Stimulated activated CD4-positive, alpha-beta T cell treated with anti-CD3 and anti-CD28 coated beads, Interleukin-1b, Interleukin-23, amount 100 ng/mL, for 48 hours (primary cell): Measurements from ENCODE around the gene TTC27.

Source experiments
- DNase-seq: peaks from one replicate; pipeline ENCODE4 v3.0.0-alpha.2; 2020

Gene TTC27

DNA sequence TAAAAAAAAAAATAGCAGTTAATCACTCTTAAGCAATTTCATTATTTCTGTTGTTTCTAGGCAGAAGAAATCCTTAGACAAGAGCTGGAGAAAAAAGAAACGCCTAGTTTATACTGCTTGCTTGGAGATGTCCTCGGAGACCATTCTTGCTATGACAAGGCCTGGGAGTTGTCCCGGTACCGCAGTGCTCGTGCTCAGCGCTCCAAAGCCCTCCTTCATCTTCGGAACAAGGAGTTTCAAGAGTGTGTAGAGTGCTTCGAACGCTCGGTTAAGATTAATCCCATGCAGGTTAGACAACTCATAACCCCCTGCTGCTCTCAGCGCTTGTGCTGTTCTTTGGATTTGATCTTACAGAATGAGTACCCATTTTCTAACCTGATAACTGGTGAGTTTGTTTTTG, 130.4 kb downstream of the TTC27 start:
- no peak for DNase-seq

- no peak for DNase-seq
Measured at GRCh38 chr2:32760628-32761027, 132.8 kb downstream of the TTC27 start.

DNA sequence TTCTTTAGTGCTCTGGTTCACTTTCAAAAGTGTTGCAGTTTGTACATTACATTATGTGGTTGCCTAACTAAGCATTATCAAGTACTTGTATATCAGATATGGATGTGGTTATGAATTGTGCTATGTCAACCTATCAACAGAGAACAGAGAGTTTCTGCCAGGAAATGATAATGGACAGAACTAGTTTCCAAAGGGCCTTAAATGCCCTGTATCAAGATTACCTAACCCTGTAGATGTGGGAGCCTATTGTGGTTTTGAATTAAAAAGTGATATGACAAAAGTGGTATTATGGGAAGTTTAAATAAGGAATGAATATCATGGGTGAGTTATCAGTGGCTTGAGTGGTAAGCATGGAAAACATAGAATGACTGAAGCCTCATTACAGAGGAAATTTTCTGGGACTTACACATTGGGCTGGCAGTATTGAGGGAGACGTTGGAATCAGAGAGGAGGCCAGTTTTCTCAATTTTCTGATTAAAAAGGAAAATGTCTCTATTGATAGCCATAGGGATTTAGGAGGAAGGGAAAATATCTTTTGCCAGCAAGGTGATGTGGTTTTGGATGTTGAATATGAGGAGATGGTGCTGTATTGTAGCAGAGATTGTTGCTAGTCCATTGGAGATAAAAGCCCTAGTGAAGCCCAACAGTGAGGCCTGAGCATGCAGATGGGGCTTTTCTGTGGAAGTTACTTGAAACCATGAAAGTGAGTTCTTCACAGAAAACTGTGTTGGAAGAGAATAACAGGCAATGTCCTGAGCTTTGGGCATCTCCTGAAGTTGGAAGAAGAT, 140.7 kb downstream of the TTC27 start:
- no peak for DNase-seq

DNA sequence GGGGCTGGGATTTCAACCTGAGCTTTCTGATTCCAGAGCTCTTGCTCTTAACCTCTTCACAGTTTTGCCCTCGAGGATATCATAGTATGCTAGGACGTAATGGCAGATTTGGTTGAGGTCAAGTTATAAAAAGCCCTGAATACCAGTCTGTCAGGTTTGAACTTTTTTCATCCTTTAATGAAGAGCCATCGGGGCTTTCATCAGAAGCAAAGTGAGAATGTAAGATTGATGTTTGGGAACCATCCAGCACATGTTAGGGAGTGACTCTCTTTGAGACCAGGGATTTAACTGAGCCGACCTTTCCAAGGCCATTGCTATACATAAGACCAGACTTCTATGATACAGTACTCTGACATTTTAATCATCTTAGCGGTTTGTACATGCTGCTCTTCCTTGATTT, 142.5 kb downstream of the TTC27 start:
- DNase-seq = no peak

- DNase-seq = no peak
Measured at GRCh38 chr2:32772638-32773447, 145.0 kb downstream of the TTC27 start.

GRCh38 chr2:32773448-32773808, 145.6 kb downstream of the TTC27 start:
- no peak for DNase-seq

DNA sequence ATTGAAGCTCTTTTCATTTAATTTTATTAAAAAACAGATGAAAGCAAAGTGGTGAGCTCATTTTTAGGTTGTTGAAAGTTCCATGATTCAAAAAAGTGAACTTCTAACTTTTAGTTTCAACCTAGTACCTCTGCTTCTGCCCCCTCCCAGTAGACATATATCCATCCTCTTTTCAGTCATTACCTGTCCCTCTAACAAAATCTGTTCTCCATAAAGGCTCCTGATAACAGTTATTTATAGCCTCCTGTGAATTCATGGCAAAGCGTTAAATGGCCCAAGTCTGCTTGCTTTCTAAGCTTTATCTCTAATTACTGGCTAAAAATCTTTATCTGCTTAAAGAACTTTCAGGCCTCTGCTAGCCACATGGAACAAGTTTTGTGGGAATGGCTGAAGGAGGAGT, 148.1 kb downstream of the TTC27 start:
- DNase-seq = no peak

DNA sequence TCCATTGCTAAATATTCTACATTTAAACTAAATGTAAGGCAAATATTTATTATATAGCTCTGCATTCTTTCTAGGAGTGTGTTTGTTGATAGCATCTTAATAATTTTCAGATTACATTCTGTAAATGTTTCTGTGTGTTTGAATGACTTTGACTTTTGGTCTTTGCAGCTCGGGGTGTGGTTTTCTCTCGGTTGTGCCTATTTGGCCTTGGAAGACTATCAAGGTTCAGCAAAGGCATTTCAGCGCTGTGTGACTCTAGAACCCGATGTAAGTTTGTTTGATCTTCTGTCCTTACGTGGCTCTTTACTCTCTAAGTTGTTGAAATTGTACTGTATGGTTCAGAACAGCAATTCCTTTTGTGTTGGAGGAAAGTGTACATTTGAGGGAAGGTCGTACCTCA, 149.9 kb downstream of the TTC27 start:
- DNase-seq = no peak

GRCh38 chr2:32780961-32781360, 153.1 kb downstream of the TTC27 start:
- DNase-seq = no peak

- no peak for DNase-seq
Measured at GRCh38 chr2:32783469-32783868, 155.6 kb downstream of the TTC27 start.

- no peak for DNase-seq
Measured at GRCh38 chr2:32783933-32784332, 156.1 kb downstream of the TTC27 start.

DNA sequence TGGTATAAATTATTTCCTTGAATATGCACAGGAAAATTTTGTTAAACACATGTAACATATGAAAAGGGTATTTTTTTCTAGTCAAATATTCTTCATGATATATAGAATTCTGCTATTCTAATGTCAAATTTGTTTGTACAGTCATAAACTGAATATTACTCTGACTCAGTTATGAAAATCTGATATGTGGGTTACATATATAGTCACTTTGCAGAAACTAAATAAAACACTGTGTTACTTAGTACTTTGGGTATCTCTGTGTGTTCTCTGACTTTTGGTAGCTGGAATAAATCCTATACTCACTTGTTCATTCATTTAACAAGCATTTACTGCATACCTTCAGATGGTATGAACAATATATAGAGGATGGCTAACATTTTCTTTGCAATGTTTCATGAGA, 159.4 kb downstream of the TTC27 start:
- no peak for DNase-seq

GRCh38 chr2:32788114-32788513, 160.3 kb downstream of the TTC27 start:
- DNase-seq = no peak

GRCh38 chr2:32792416-32792815, 164.6 kb downstream of the TTC27 start:
- no peak for DNase-seq

DNA sequence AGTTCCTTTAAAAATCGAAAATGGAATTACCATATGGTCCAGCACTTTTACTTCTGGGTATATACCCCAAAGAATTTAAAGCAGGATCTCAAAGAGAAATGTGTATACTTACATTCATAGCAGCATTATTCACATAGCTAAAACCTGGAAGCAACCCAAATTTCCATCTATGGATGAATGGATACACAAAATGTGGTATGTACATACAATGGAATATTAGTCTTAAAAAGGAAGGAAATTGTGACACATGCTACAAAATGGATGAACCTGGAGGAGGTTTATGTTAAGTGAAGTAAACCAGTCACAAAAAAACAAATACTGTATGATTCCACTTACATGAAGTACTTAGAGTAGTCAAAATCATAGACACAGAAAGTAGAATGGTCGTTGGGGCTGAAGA, 171.0 kb downstream of the TTC27 start:
- DNase-seq = no peak

DNA sequence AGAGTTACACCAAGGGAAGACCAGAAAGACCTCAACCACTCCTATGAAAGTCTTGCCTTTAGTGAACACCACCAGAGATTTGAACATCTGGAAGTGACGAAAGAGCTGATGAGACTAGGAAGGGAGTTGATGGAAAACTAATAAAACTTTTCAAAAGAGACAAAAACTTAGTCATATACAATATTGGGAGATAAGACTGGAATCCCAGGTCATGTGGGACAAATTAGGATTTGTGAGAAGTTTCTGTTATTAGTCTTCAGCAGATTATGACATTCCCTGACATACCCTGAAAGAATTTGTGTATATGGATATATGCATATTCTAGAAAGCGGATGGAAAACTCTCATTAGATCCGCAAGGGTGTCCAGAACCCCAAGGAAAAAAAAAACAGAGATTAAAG, 173.9 kb downstream of the TTC27 start:
- no peak for DNase-seq

DNA sequence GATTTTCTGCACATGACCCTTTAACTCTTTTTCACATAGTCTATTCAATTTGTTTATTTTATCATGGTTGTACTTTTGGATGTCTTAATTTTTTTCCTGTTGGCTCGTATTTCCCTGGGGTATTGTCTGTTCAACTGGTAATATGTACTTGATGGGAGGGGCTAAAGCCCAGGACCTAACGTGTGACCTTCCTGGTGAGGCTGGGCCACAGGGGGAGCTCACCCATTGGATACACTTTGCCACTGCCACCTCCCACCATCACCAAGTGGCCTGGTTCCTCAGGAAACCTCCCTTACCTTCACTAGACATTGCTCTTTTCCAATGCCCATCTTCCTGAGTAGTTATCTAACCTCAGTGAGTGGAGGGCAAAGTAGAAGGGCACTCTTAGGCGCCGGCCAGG, 175.0 kb downstream of the TTC27 start:
- no peak for DNase-seq

GRCh38 chr2:32804205-32804604, 176.4 kb downstream of the TTC27 start:
- DNase-seq = no peak

DNA sequence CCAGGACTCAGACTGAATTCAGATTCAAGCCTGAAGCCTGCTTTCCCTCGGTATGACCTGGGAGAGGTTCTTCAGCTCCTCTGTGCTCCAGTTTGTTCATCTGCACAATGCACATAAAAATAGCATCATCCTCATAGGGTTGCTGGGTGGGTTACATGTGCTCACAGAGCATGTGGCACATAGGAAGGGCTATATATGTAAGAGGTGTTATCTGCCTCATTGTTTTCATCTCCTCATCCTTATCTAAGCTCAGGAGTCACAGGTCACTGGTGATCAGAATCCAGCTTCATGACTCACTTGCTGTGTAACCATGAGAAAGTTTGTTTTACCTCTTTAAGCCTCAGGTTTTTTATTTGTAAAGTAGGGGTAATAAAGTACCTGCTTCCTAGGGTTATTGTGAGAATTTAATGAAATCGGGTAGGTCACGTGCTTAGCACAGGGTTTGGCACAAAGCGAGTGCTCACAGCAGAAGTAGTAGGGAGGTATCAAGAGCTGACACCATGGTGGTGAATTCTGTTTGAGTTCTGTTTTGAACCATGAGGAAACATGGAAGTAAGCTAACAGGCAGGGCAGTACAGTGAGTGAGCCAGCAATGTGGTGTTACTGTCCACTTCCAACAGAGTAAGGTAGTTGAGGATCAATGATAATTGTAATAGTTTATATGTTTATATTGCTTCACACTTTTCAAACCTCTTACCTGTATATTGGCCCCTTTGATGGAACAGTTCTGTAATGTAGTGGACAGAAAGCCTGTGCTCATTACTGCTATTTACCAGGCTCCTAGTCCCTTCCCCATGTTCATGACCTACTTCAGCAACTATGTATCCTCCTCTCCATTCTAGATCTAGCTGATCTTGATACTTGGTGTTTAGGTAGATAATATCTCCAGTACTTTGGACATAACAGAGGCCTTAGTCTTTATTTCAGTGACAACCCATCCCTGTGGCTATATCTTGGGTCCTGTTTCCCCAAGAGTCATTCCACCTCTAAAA, 177.6 kb downstream of the TTC27 start:
- no peak for DNase-seq

- DNase-seq = no peak
Measured at GRCh38 chr2:32806857-32807256, 179.0 kb downstream of the TTC27 start.

DNA sequence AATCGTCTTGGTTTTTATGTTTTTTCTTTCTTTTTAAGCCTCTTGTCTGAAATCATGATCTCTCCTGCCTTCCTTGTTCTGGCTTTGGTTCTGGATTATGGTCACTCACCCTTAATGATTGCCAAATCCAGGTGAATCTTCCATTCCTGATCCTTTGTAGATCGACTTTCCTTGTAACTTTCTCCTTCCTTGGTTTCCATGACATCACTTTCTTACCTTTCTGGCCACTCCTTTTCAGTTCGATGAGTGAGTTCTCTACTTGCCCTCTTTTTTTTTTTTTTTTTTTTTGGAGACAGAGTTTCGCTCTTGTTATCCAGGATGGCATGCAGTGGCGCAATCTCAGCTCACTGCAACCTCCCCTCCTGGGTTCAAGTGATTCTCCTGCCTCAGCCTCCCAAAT, 179.8 kb downstream of the TTC27 start:
- DNase-seq = no peak

GRCh38 chr2:32810909-32811495, 183.2 kb downstream of the TTC27 start:
- no peak for DNase-seq

DNA sequence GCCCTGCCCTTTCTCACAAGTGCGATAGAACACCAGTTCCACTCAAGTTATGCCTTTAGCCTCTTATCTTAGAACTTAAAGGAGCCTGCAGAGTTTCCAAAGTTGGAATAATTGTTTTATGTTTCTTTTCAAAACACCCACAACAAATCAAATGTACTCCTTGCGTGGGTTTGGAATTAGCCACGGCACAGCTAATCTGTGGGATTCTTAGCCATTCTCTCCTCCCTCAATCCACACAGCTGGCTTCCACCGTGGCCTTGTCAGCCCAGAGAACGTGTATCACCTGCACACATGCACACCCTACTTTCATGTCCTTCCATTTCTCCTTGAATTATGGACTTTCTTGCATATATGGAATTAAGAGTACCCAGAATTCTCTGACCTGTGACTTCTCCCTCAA, 183.8 kb downstream of the TTC27 start:
- DNase-seq = no peak
